Hepatocyte (in vitro differentiated cells): ENCODE results near the gene PTAFR.

Experiments used
- CTCF ChIP-seq: fragments of 200-600 bp; sonication (generic); IDR thresholded peaks from 2 replicates; pipeline ENCODE4 v1.5.1; 2016; ENCODE audit warnings: antibody characterized with exemption, mild to moderate bottlenecking; ENCODE audit not compliant: poor library complexity
- EZH2 ChIP-seq: fragments of 200-600 bp; sonication (generic); IDR thresholded peaks from 2 replicates; pipeline ENCODE4 v1.6.1; 2016; ENCODE audit warnings: antibody characterized with exemption, mild to moderate bottlenecking, borderline replicate concordance
- EZH2phosphoT487 ChIP-seq: fragments of 200-600 bp; sonication (generic); IDR thresholded peaks from one replicate; pipeline ENCODE4 v1.6.1; 2018; ENCODE audit warnings: antibody characterized with exemption, mild to moderate bottlenecking, low read depth, moderate library complexity; ENCODE audit not compliant: unreplicated experiment, severe bottlenecking

GRCh38 chr1:28159243-28159642 is 17.2 kb downstream of the PTAFR start:
- no peak for TF ChIP-seq CTCF
- TF ChIP-seq EZH2 = no peak
- no peak for TF ChIP-seq EZH2phosphoT487
